NT2/D1 (cell line): ENCODE data around the gene DIAPH1.

Experiments used
- DNase-seq: peaks from one replicate; pipeline ENCODE4 v3.0.0-alpha.2; 2011; ENCODE audit warnings: low read depth, low spot score
- H3K27me3 ChIP-seq: 2 replicates; pipeline ENCODE4 v1.6.0; 2011; ENCODE audit warnings: mild to moderate bottlenecking; ENCODE audit not compliant: insufficient read length, insufficient read depth
- H3K36me3 ChIP-seq: 2 replicates; pipeline ENCODE4 v1.6.1; 2011; ENCODE audit warnings: mild to moderate bottlenecking, low read length, mixed read lengths; ENCODE audit not compliant: insufficient read depth, insufficient read length
- H3K4me1 ChIP-seq: 2 replicates; pipeline ENCODE4 v1.5.1; 2011; ENCODE audit not compliant: insufficient read depth, insufficient read length
- H3K4me3 ChIP-seq: 2 replicates; pipeline ENCODE4 v1.5.1; 2011; ENCODE audit warnings: low read depth; ENCODE audit not compliant: insufficient read length
- H3K9ac ChIP-seq: 2 replicates; pipeline ENCODE4 v1.6.0; 2011; ENCODE audit warnings: low read depth; ENCODE audit not compliant: insufficient read length
- H3K9me3 ChIP-seq: 2 replicates; pipeline ENCODE4 v1.5.1; 2011; ENCODE audit warnings: mild to moderate bottlenecking, low read length; ENCODE audit not compliant: insufficient read depth
- SUZ12 ChIP-seq: IDR thresholded peaks from 2 replicates; pipeline ENCODE4 v1.6.1; 2011; ENCODE audit not compliant: insufficient read length, insufficient read depth; ENCODE audit errors: extremely low read depth
- YY1 ChIP-seq: IDR thresholded peaks from 2 replicates; pipeline ENCODE4 v1.6.1; 2011; ENCODE audit not compliant: insufficient read length, insufficient read depth
- ZNF274 ChIP-seq: IDR thresholded peaks from 2 replicates; pipeline ENCODE4 v1.6.1; 2011; ENCODE audit warnings: mild to moderate bottlenecking, low read depth, low read length

DIAPH1 gene

GRCh38 chr5:141522301-141522700 lies 96.5 kb downstream of the DIAPH1 start:
- peaks cover 84% of the 10 kb centered on the region for H3K36me3 ChIP-seq
- TF ChIP-seq YY1 (no peak), ZNF274 (no peak), SUZ12 (no peak)
- H3K4me3 ChIP-seq, result no peak overlapping the region
- H3K27me3 ChIP-seq, result no peaks in the 10 kb centered on the region
- H3K9ac ChIP-seq, result no peak overlapping the region
- peaks cover 3% of the 10 kb centered on the region for H3K4me1 ChIP-seq
- H3K9me3 ChIP-seq, result no peaks in the 10 kb centered on the region
- DNase-seq, result no peak

GRCh38 chr5:141521244-141521781 lies 97.5 kb downstream of the DIAPH1 start:
- DNase-seq, result no peak
- Histone ChIP-seq H3K9me3 (no peaks in the 10 kb centered on the region), H3K27me3 (no peaks in the 10 kb centered on the region), H3K4me3 (no peak overlapping the region), H3K36me3 (peaks cover 88% of the 10 kb centered on the region), H3K9ac (no peak overlapping the region), H3K4me1 (peaks cover 3% of the 10 kb centered on the region)
- TF ChIP-seq SUZ12 (no peak), ZNF274 (no peak), YY1 (no peak)

GRCh38 chr5:141519605-141520565 lies 98.9 kb downstream of the DIAPH1 start:
- no peak overlapping the region for H3K9ac ChIP-seq
- DNase-seq, result no peak
- no peak overlapping the region for H3K4me3 ChIP-seq
- H3K36me3 ChIP-seq, result peaks cover 85% of the 10 kb centered on the region
- H3K9me3 ChIP-seq, result no peaks in the 10 kb centered on the region
- TF ChIP-seq ZNF274 (no peak), YY1 (no peak), SUZ12 (no peak)
- peaks cover 3% of the 10 kb centered on the region for H3K4me1 ChIP-seq
- no peaks in the 10 kb centered on the region for H3K27me3 ChIP-seq

GRCh38 chr5:141518618-141519015 lies 100.2 kb downstream of the DIAPH1 start:
- DNase-seq, result no peak
- peaks cover 74% of the 10 kb centered on the region for H3K36me3 ChIP-seq
- H3K4me3 ChIP-seq, result no peak overlapping the region
- H3K4me1 ChIP-seq, result peaks cover 9% of the 10 kb centered on the region
- H3K9ac ChIP-seq, result no peak overlapping the region
- TF ChIP-seq ZNF274 (no peak), SUZ12 (no peak), YY1 (no peak)
- no peaks in the 10 kb centered on the region for H3K27me3 ChIP-seq
- H3K9me3 ChIP-seq, result no peaks in the 10 kb centered on the region

GRCh38 chr5:141517880-141518617 lies 100.8 kb downstream of the DIAPH1 start:
- no peak for DNase-seq
- Histone ChIP-seq H3K9ac (no peak overlapping the region), H3K9me3 (no peaks in the 10 kb centered on the region), H3K36me3 (peaks cover 68% of the 10 kb centered on the region), H3K27me3 (no peaks in the 10 kb centered on the region), H3K4me3 (no peak overlapping the region), H3K4me1 (peaks cover 9% of the 10 kb centered on the region)
- TF ChIP-seq SUZ12, result no peak
- TF ChIP-seq ZNF274, result no peak
- no peak for TF ChIP-seq YY1

GRCh38 chr5:141517312-141517711 lies 101.5 kb downstream of the DIAPH1 start:
- H3K36me3 ChIP-seq, result peaks cover 61% of the 10 kb centered on the region
- no peak overlapping the region for H3K4me3 ChIP-seq
- no peak for TF ChIP-seq YY1
- no peak for TF ChIP-seq ZNF274
- no peak for TF ChIP-seq SUZ12
- H3K9ac ChIP-seq, result no peak overlapping the region
- DNase-seq, result no peak
- no peaks in the 10 kb centered on the region for H3K27me3 ChIP-seq
- peaks cover 6% of the 10 kb centered on the region for H3K4me1 ChIP-seq
- H3K9me3 ChIP-seq, result no peaks in the 10 kb centered on the region

GRCh38 chr5:141516672-141517025 lies 102.2 kb downstream of the DIAPH1 start:
- H3K4me1 ChIP-seq, result peaks cover 6% of the 10 kb centered on the region
- H3K4me3 ChIP-seq, result no peak overlapping the region
- peaks cover 58% of the 10 kb centered on the region for H3K36me3 ChIP-seq
- H3K9ac ChIP-seq, result no peak overlapping the region
- TF ChIP-seq ZNF274 (no peak), YY1 (no peak), SUZ12 (no peak)
- no peaks in the 10 kb centered on the region for H3K9me3 ChIP-seq
- H3K27me3 ChIP-seq, result no peaks in the 10 kb centered on the region
- DNase-seq, result no peak
